H1 (cell line): ENCODE measurements around the gene TCIRG1.

ENCODE experiments used
- BCL11A ChIP-seq, 2 experiments: IDR thresholded peaks; one replicate each; pipeline ENCODE4 v1.6.1; 2011; ENCODE audit warnings: low read depth in 2 of 2, low read length in 2 of 2, mild to moderate bottlenecking in 2 of 2
- EZH2 ChIP-seq: fragments of 200-600 bp; sonication (generic); IDR thresholded peaks from 2 replicates; pipeline ENCODE4 v1.7.1; 2012; ENCODE audit warnings: low read depth, mild to moderate bottlenecking, moderate library complexity, low read length, inconsistent platforms; ENCODE audit not compliant: severe bottlenecking
- POLR2AphosphoS5 ChIP-seq: IDR thresholded peaks from 2 replicates; pipeline ENCODE4 v1.6.1; 2011; ENCODE audit warnings: low read depth, low read length
- TF ChIP-seq, protein P1 (sequence below), 3 experiments: IDR thresholded peaks; 1 replicate in 2 of 3; 2 replicates in 1 of 3; pipeline versions ENCODE4 v1.5.1 to v1.6.1; 2011; ENCODE audit warnings: low read length in 3 of 3, mild to moderate bottlenecking in 3 of 3, inconsistent platforms in 2 of 3, low read depth in 1 of 3, moderate library complexity in 1 of 3; ENCODE audit not compliant: insufficient read depth in 1 of 3; ENCODE audit errors: control extremely low read depth in 1 of 3

DNA sequence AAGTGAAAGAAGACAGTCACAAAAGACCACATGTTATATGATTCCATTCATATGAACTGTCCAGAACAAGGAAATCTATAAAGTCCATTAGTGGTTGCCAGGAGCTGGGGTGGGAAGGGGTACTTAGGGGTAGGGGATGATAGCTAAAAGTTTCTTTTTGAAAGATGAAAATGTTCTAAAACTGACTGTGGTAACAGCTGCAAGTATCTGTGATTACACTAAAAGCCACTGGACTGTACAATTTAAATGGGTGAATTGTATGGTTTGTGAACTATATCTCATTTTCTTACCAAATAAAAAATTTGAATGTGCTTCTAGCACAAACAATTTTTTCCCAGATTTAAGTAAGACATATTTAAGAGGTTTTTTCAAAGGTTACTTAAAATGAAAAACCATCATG is 60.2 kb downstream of the TCIRG1 start:
- TF ChIP-seq, protein P1, sequence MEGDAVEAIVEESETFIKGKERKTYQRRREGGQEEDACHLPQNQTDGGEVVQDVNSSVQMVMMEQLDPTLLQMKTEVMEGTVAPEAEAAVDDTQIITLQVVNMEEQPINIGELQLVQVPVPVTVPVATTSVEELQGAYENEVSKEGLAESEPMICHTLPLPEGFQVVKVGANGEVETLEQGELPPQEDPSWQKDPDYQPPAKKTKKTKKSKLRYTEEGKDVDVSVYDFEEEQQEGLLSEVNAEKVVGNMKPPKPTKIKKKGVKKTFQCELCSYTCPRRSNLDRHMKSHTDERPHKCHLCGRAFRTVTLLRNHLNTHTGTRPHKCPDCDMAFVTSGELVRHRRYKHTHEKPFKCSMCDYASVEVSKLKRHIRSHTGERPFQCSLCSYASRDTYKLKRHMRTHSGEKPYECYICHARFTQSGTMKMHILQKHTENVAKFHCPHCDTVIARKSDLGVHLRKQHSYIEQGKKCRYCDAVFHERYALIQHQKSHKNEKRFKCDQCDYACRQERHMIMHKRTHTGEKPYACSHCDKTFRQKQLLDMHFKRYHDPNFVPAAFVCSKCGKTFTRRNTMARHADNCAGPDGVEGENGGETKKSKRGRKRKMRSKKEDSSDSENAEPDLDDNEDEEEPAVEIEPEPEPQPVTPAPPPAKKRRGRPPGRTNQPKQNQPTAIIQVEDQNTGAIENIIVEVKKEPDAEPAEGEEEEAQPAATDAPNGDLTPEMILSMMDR (IDR thresholded peaks at IDR 0.05; ENCODE audit: control extremely low read depth in 1 of 3, insufficient read depth in 1 of 3, low read depth in 1 of 3, low read length in 3 of 3) = no peak
- TF ChIP-seq BCL11A (IDR thresholded peaks at IDR 0.05; ENCODE audit: low read depth in 2 of 2, low read length in 2 of 2) (no peak), EZH2 (no peak), POLR2AphosphoS5 (no peak)
